SK-N-SH treated with all-trans-retinoic acid at 6 μM for 48 hours (cell line): ENCODE measurements around the gene HDGFL2.

Source experiments
- ATAC-seq: fragments of 200-7000 bp; cut with Tn5 transposase; 3 replicates; pipeline ENCODE4 v1.9.1; 2020; ENCODE audit warnings: mild to moderate bottlenecking, moderate library complexity
- BACH2 ChIP-seq: fragments of 250-450 bp; sonication (Bioruptor Pico); IDR thresholded peaks from 2 replicates; pipeline ENCODE4 v1.9.0; 2021; ENCODE audit warnings: mild to moderate bottlenecking, borderline replicate concordance
- CREB5 ChIP-seq: fragments of 250-450 bp; sonication (Bioruptor Pico); IDR thresholded peaks from 2 replicates; pipeline ENCODE4 v1.5.1; 2020; ENCODE audit warnings: low read depth, mild to moderate bottlenecking, moderate library complexity
- CSDC2 ChIP-seq: fragments of 250-450 bp; sonication (Bioruptor Pico); IDR thresholded peaks from 2 replicates; pipeline ENCODE4 v1.5.0; 2020; ENCODE audit warnings: mild to moderate bottlenecking, moderate library complexity
- CSRNP3 ChIP-seq: fragments of 250-450 bp; sonication (Bioruptor Pico); IDR thresholded peaks from 2 replicates; pipeline ENCODE4 v1.5.1; 2021; ENCODE audit warnings: mild to moderate bottlenecking, moderate library complexity
- ESRRG ChIP-seq: fragments of 250-450 bp; sonication (Bioruptor Pico); IDR thresholded peaks from 2 replicates; pipeline ENCODE4 v1.6.1; 2021; ENCODE audit warnings: mild to moderate bottlenecking
- GLIS3 ChIP-seq: fragments of 250-450 bp; sonication (Bioruptor Pico); IDR thresholded peaks from 2 replicates; pipeline ENCODE4 v1.5.0; 2020; ENCODE audit warnings: mild to moderate bottlenecking, moderate library complexity
- ISL1 ChIP-seq: fragments of 250-450 bp; sonication (Bioruptor Pico); IDR thresholded peaks from 2 replicates; pipeline ENCODE4 v2.1.2; 2022; ENCODE audit warnings: mild to moderate bottlenecking, moderate library complexity
- OSR1 ChIP-seq: fragments of 250-450 bp; sonication (Bioruptor Pico); IDR thresholded peaks from 2 replicates; pipeline ENCODE4 v1.8.0; 2022; ENCODE audit warnings: moderate library complexity, mild to moderate bottlenecking, inconsistent platforms
- PATZ1 ChIP-seq: fragments of 250-450 bp; sonication (Bioruptor Pico); IDR thresholded peaks from 2 replicates; pipeline ENCODE4 v1.8.0; 2020; ENCODE audit warnings: mild to moderate bottlenecking, moderate library complexity, borderline replicate concordance
- POU6F1 ChIP-seq: fragments of 250-450 bp; sonication (Bioruptor Pico); IDR thresholded peaks from 2 replicates; pipeline ENCODE4 v1.8.0; 2021; ENCODE audit warnings: low read depth, mild to moderate bottlenecking, moderate library complexity, borderline replicate concordance
- PPARA ChIP-seq: fragments of 250-450 bp; sonication (Bioruptor Pico); IDR thresholded peaks from 2 replicates; pipeline ENCODE4 v1.5.0; 2020; ENCODE audit warnings: mild to moderate bottlenecking, borderline replicate concordance
- SNAI2 ChIP-seq: fragments of 250-450 bp; sonication (Bioruptor Pico); IDR thresholded peaks from 2 replicates; pipeline ENCODE4 v1.5.0; 2020; ENCODE audit warnings: mild to moderate bottlenecking, moderate library complexity
- TCF4 ChIP-seq: fragments of 250-450 bp; sonication (Bioruptor Pico); IDR thresholded peaks from 2 replicates; pipeline ENCODE4 v1.8.0; 2021; ENCODE audit warnings: mild to moderate bottlenecking, moderate library complexity, borderline replicate concordance
- TOX ChIP-seq: fragments of 250-450 bp; sonication (Bioruptor Pico); IDR thresholded peaks from 2 replicates; pipeline ENCODE4 v1.8.0; 2021; ENCODE audit warnings: mild to moderate bottlenecking, moderate library complexity, borderline replicate concordance
- TSHZ2 ChIP-seq: fragments of 250-450 bp; sonication (Bioruptor Pico); IDR thresholded peaks from 2 replicates; pipeline ENCODE4 v1.5.0; 2020; ENCODE audit warnings: mild to moderate bottlenecking, moderate library complexity
- ZC3H10 ChIP-seq: fragments of 250-450 bp; sonication (Bioruptor Pico); IDR thresholded peaks from 2 replicates; pipeline ENCODE4 v1.5.1; 2021; ENCODE audit warnings: mild to moderate bottlenecking, moderate library complexity
- ZFP3 ChIP-seq: fragments of 250-450 bp; sonication (Bioruptor Pico); IDR thresholded peaks from 2 replicates; pipeline ENCODE4 v1.5.0; 2020; ENCODE audit warnings: mild to moderate bottlenecking, moderate library complexity
- ZNF565 ChIP-seq: fragments of 450-650 bp; formaldehyde crosslinking; conservative IDR thresholded peaks from 2 replicates; pipeline ENCODE4 v1.5.0; 2020; ENCODE audit warnings: low read depth, mild to moderate bottlenecking, moderate library complexity
- ZNF70 ChIP-seq: fragments of 450-650 bp; formaldehyde crosslinking; IDR thresholded peaks from 2 replicates; pipeline ENCODE4 v1.5.0; 2020; ENCODE audit warnings: mild to moderate bottlenecking, moderate library complexity
- ZNF8 ChIP-seq: fragments of 450-650 bp; formaldehyde crosslinking; IDR thresholded peaks from 2 replicates; pipeline ENCODE4 v1.5.0; 2020; ENCODE audit warnings: mild to moderate bottlenecking, moderate library complexity

Gene HDGFL2

GRCh38 chr19:4472174-4472974 lies at the start of gene HDGFL2:
HDGFL2 (plus strand) TSS chr19:4472297; CDS start chr19:4472351, 54 bp downstream.
- ATAC-seq = no peak
- TF ChIP-seq ESRRG (no peak), ZC3H10 (no peak), POU6F1 (CRISPR knock-in tag) (no peak), TCF4 (CRISPR knock-in tag) (no peak), ZFP3 (CRISPR knock-in tag) (no peak), ZNF70 (CRISPR knock-in tag) (no peak), CREB5 (CRISPR knock-in tag) (no peak), TOX (CRISPR knock-in tag) (no peak)
- TF ChIP-seq, all 23 proteins: peak for 0

- TF ChIP-seq POU6F1 (CRISPR knock-in tag) = no peak
- no peak for TF ChIP-seq ZNF8 (CRISPR knock-in tag)
- no peak for TF ChIP-seq OSR1 (CRISPR knock-in tag)
- no peak for TF ChIP-seq PPARA (CRISPR knock-in tag)
- no peak for TF ChIP-seq ISL1 (CRISPR knock-in tag)
- TF ChIP-seq ZC3H10 = no peak
- TF ChIP-seq GLIS3 (CRISPR knock-in tag) = no peak
- no peak for TF ChIP-seq CSRNP3 (CRISPR knock-in tag)
- no peak for TF ChIP-seq SNAI2
- no peak for TF ChIP-seq ESRRG
- TF ChIP-seq CREB5 (CRISPR knock-in tag) = no peak
- no peak for TF ChIP-seq TCF4 (CRISPR knock-in tag)
- TF ChIP-seq ZNF565 (CRISPR knock-in tag) = no peak
- TF ChIP-seq TSHZ2 (CRISPR knock-in tag) = no peak
- no peak for TF ChIP-seq ZFP3 (CRISPR knock-in tag)
- TF ChIP-seq PATZ1 (CRISPR knock-in tag) = no peak
- TF ChIP-seq CSDC2 (CRISPR knock-in tag) = no peak
- TF ChIP-seq BACH2 (CRISPR knock-in tag) = no peak
- ATAC-seq = no peak
These were observed 48.5 kb upstream of the HDGFL2 start for GRCh38 chr19:4423416-4424126.
